Omental fat pad (tissue), 4 donors: ENCODE results near the gene ATP6V0D1. TPM values are rescaled to one million over a fixed set of nuclear protein-coding genes. Genes with fewer than 3 reads are reported as not detected.
"Not testable (repeated sequence)": the region's sequence is repeated elsewhere in the genome, so short reads cannot be mapped to it uniquely, and the experiment has no call there.

Experiments used
- ATAC-seq: fragments of 150-250 bp; one replicate; pipeline ENCODE4 v1.9.1; 2016; ENCODE audit warnings: mild to moderate bottlenecking, moderate library complexity; ENCODE audit not compliant: low FRiP score
- DNase-seq: peaks from one replicate; pipeline ENCODE4 v3.0.0-alpha.2; 2019; ENCODE audit warnings: low spot score
- total RNA-seq, 4 donors: library from RNA; depleted of rRNA; stranded (reverse); fragments of >200 nt; gene quantifications; one replicate each; pipeline ENCODE4 v1.1.0, GENCODE V29; 2016
- TF ChIP-seq, protein P1 (sequence below), 3 donors: fragments of 450-650 bp; IDR thresholded peaks; one replicate each; pipeline ENCODE4 v1.5.1; 2016 to 2017; ENCODE audit warnings: antibody characterized with exemption in 3 of 3, mild to moderate bottlenecking in 3 of 3, moderate library complexity in 2 of 3

ATP6V0D1 gene
- total RNA-seq, 4 donors from 2014 or later: 67.8 to 154 (median 124) TPM

DNA sequence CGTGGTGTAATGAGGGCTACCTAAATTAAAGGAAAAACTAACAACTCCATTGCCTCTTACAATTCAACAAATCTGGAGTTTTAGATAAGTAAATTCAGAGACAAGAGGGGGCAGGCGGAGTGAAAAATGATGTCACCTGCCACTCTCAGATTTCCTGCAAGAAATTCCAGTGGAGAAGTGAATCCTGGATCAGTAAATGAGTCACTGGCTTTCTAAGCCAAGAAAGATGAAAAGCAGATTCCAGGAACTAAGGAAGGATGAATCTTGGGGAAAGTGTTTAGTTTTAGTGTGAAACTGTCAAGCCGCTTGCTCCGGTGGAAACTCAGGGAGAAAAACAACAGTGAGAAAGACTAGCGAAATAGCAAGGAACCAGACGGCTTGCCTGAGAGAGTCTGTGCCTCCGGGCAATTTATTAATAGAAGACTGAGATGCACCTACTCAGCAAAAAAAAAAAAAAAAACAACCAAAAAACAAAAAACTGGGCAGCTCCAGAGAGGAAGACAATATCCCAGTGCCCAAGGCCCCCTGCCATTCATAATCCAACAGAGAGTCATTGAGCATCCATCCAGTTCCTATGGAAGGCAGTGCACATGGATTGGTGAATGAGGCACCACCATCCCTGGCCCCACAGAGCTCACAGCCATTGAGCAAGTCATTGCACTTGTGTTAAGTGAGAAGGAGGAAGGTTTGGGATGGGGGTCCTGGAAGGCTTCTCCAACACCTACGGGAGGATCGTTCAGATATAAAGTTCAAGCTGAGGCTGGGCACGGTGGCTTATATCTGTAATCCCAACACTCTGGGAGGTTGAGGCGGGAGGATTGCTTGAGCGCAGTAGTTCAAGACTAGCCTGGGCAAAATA is 35.6 kb upstream of the ATP6V0D1 start:
- DNase-seq (no peak), ATAC-seq (peak; percentile 8)
- TF ChIP-seq, protein P1, sequence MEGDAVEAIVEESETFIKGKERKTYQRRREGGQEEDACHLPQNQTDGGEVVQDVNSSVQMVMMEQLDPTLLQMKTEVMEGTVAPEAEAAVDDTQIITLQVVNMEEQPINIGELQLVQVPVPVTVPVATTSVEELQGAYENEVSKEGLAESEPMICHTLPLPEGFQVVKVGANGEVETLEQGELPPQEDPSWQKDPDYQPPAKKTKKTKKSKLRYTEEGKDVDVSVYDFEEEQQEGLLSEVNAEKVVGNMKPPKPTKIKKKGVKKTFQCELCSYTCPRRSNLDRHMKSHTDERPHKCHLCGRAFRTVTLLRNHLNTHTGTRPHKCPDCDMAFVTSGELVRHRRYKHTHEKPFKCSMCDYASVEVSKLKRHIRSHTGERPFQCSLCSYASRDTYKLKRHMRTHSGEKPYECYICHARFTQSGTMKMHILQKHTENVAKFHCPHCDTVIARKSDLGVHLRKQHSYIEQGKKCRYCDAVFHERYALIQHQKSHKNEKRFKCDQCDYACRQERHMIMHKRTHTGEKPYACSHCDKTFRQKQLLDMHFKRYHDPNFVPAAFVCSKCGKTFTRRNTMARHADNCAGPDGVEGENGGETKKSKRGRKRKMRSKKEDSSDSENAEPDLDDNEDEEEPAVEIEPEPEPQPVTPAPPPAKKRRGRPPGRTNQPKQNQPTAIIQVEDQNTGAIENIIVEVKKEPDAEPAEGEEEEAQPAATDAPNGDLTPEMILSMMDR (IDR thresholded peaks at IDR 0.05): no peak

DNA sequence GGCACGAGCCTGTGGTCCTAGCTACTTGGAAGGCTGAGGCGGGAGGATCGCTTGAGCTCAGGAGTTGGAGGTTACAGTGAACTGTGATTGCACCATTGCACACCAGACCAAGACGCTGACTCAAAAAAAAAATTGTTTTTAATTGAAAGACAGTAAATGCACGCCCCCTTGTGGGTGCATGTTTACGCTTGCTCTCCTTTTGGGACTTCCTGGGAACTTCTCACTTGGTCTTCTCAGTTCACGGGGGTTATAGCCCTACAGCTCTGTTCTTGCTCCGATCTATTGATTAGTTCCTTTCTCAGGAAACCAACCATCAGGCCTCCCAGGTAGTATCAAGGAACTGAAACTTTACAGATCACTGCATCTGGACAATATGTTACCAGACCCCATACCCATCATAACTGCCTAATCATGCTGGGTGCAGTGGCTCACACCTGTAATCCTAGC is 33.4 kb upstream of the ATP6V0D1 start:
- DNase-seq: peak; percentile 88
- peak; percentile 55 for ATAC-seq
- TF ChIP-seq, protein P1 (IDR thresholded peaks at IDR 0.05): no peak

DNA sequence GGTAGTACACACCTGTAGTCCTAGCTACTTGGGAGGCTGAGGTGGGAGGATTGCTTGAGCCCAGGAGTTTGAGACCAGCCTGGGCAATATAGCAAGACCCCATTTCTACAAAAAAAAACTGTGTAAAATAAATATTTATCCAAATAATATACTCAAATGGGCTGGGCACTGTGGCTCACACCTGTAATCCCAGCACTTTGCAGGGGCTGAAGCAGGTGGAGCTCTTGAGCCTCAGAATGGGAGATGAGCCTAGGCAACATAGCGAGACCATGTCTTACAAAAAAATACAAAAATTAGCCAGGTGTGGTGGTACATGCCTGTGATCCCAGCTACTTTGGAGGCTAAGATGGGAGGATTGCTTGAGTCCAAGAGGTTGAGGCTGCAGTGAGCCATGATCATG is 32.9 kb upstream of the ATP6V0D1 start:
- not testable (repeated sequence) for ATAC-seq, DNase-seq

DNA sequence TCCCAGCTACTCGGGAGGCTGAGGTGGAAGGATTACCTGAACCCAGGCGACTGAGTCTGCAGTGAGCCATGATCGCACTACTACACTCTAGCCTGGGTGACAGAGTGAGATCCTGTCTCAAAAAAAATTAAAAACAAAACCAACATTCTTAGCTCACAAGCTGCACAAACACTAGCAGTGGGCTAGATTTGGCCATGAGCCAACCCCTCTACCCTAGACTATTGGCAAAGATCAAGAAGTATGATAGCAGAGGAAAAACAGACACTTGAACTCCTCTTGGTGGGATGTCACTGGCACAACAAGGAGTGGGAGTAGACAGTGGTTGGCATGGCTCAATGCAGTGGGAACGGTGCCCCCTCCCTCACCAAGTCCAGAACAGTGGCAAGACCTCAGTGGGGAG is 28.1 kb upstream of the ATP6V0D1 start:
- DNase-seq (no peak), ATAC-seq (no peak)
- TF ChIP-seq, protein P1 (IDR thresholded peaks at IDR 0.05): no peak

DNA sequence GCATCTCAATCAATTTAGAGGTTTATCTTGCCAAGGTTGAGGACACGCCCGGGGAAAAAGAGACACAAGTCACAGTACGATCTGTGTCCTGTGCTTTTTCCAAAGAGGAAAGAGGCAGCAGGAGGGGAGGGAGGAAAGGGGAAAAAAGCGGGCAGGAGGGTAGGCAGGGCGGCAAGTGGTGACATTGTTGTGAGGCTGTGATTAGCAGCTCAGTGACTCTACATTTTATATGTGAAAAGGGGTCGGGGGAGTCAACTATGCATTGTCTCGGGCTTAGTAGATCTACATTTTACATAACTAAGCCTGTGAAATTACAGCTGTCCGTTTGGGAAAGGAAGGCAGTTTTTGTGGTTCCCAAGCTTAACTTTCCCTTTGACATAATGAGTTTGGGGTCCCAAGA is 25.5 kb upstream of the ATP6V0D1 start:
- no peak for DNase-seq
- ATAC-seq: no peak
- TF ChIP-seq, protein P1 (IDR thresholded peaks at IDR 0.05): no peak

DNA sequence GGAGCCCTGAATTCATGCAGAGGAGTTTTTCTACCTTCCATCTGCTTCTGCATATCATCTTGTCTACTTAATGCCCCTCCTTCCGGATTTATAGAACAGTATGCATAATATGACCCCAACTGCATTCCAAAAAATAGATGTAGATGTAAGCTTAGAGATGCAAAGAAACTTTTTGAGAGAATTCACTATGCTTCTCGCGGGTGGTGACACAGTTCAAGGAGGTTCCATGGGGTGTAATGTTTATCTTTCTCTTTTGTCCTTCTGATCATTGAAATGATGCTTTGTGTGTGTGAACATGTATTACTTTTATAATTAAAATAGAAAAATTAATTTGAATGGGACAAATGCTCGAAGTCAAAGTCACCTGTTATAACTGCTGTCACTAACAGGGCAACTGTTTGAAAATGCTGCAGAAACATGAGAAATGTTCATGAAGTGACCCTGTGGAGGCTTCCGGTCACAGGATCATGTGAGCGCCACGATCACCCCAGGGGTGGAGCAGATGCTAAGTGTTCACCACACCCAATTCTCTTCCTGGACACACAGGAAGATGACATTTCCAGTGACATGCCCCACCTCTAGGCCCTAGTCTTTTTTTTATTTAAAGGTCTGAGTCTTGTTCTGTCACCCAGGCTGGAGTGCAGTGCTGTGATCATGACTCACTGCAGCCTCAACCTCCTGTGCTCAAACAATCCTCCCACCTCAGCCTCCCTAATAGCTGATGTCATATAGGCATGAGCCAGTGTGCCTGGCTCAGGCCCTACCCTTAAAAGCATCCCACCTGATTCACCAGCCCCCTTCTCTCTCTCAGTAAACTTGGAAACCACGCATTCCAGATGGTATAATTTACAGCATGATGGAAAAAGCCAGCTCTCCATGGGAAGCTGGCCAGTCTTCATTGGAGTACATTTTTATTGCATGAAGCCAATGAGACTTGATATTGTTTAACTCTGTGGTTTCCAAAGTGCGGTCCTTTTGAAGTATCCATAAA is 23.4 kb upstream of the ATP6V0D1 start:
- ATAC-seq (peak; percentile 74), DNase-seq (no peak)
- TF ChIP-seq, protein P1 (IDR thresholded peaks at IDR 0.05): no peak

DNA sequence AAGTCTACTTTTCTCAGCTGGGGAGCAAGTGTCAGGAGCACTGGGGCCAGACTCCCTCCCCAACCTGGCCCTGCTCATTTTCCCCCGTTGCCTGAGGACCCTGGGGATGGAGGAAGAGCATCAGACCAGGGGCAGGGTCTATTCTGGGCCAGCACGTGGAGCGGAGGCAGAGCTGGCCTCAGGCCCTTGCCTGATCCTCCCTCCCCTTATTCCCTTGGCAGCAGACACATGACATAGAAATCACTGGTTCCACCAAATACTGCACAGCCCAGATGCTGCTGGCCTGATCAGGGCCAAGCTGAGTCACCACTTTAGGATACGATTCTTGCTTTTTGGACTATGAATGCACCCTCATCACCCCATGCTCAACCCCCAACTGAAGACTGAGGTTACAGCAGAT is 18.1 kb upstream of the ATP6V0D1 start:
- peak; percentile 74 for ATAC-seq

More for the DNA sequence above, 18.1 kb upstream of the ATP6V0D1 start:
- DNase-seq: no peak
- TF ChIP-seq, protein P1 (IDR thresholded peaks at IDR 0.05): no peak
